Activated CD8-positive, alpha-beta T cell treated with anti-CD3 and anti-CD28 coated beads for 36 hours (primary cell): Measurements from ENCODE around the gene NECAB2. TPM values are rescaled to one million over a fixed set of nuclear protein-coding genes. Genes with fewer than 3 reads are reported as not detected.

ENCODE experiments used
- ATAC-seq: fragments of 200-7000 bp; cut with Tn5 transposase; one replicate; pipeline ENCODE4 v1.10.0; 2021; ENCODE audit warnings: mild to moderate bottlenecking, moderate library complexity
- CTCF ChIA-PET: fragments of 350-600 bp; sonication (Branson Sonifier 250); formaldehyde crosslinking; loops from one replicate; lab custom pipeline; 2021; ENCODE audit warnings: antibody characterized with exemption; lab: Charles Lee
- POLR2A ChIA-PET: fragments of 350-600 bp; sonication (Branson Sonifier 250); formaldehyde crosslinking; loops from one replicate; lab custom pipeline; 2021; ENCODE audit warnings: antibody characterized with exemption; lab: Charles Lee
- DNase-seq: peaks from one replicate; pipeline ENCODE4 v3.0.0-alpha.2; 2020
- H3K27ac Mint-ChIP-seq: one replicate; pipeline ENCODE4 v1.8.0; 2021; ENCODE audit warnings: mild to moderate bottlenecking, mixed read lengths
- H3K27me3 Mint-ChIP-seq: one replicate; pipeline ENCODE4 v1.8.0; 2021; ENCODE audit warnings: mixed read lengths
- H3K36me3 Mint-ChIP-seq: one replicate; pipeline ENCODE4 v1.8.0; 2021; ENCODE audit warnings: low read depth, mixed read lengths
- H3K4me1 Mint-ChIP-seq: one replicate; pipeline ENCODE4 v1.8.0; 2021; ENCODE audit warnings: low read depth, mixed read lengths
- H3K4me3 Mint-ChIP-seq: one replicate; pipeline ENCODE4 v1.8.0; 2021; ENCODE audit warnings: mild to moderate bottlenecking, moderate library complexity, mixed read lengths
- H3K9me3 Mint-ChIP-seq: one replicate; pipeline ENCODE4 v1.8.0; 2021; ENCODE audit warnings: mixed read lengths
- CTCF ChIP-seq: fragments of 200-600 bp; IDR thresholded peaks from one replicate; pipeline ENCODE4 v1.8.0; 2022; ENCODE audit warnings: antibody characterized with exemption, mild to moderate bottlenecking
- intact Hi-C: fragments of 100-400 bp; cut with micrococcal nuclease; formaldehyde crosslinking; loops from one replicate; pipeline ENCODE4 v1.10.0; 2022
- total RNA-seq, 2 experiments: library from RNA; stranded (reverse); gene quantifications; one replicate each; pipeline ENCODE4 v1.2.3, GENCODE V29; 2021

Gene NECAB2
- total RNA-seq, 2 experiments from 2014 or later, result not detected

- H3K4me3 Mint-ChIP-seq, result no peak overlapping the region
- ATAC-seq (no peak), DNase-seq (no peak)
- H3K9me3 Mint-ChIP-seq, result no peaks in the 10 kb centered on the region
- ChIA-PET POLR2A (no interaction called here), CTCF (interaction anchor here (1.0 to 2.3 kb wide), 3 partner anchors 20 to 92 kb away, joined by 3 to 10 read pairs (median 7); no protein-coding TSS in a partner anchor)
- no peak for TF ChIP-seq CTCF
- H3K27ac Mint-ChIP-seq, result no peak overlapping the region
- peaks cover 3% of the 10 kb centered on the region for H3K4me1 Mint-ChIP-seq
- H3K36me3 Mint-ChIP-seq, result no peaks in the 10 kb centered on the region
- peaks cover 21% of the 10 kb centered on the region for H3K27me3 Mint-ChIP-seq
- intact Hi-C loops, result no loop called here
Measured at GRCh38 chr16:84045818-84046470, 77.9 kb downstream of the NECAB2 start.

GRCh38 chr16:84047206-84047605 is 79.2 kb downstream of the NECAB2 start:
- no peak overlapping the region for H3K4me3 Mint-ChIP-seq
- DNase-seq, result no peak
- H3K27me3 Mint-ChIP-seq, result peaks cover 17% of the 10 kb centered on the region
- CTCF ChIA-PET, result interaction anchor here (1.9 kb wide), 1 partner anchor 19 kb away, joined by 7 read pairs; no protein-coding TSS in a partner anchor
- ATAC-seq, result no peak
- H3K27ac Mint-ChIP-seq, result no peak overlapping the region
- POLR2A ChIA-PET, result no interaction called here
- TF ChIP-seq CTCF, result no peak
- intact Hi-C loops, result no loop called here
- no peaks in the 10 kb centered on the region for H3K9me3 Mint-ChIP-seq
- H3K4me1 Mint-ChIP-seq, result peaks cover 3% of the 10 kb centered on the region
- peaks cover 2% of the 10 kb centered on the region for H3K36me3 Mint-ChIP-seq

- no peak for TF ChIP-seq CTCF
- Mint-ChIP-seq H3K4me1 (peaks cover 3% of the 10 kb centered on the region), H3K9me3 (no peaks in the 10 kb centered on the region), H3K27me3 (peaks cover 13% of the 10 kb centered on the region), H3K4me3 (no peak overlapping the region), H3K27ac (no peak overlapping the region), H3K36me3 (peaks cover 6% of the 10 kb centered on the region)
- CTCF ChIA-PET, result no interaction called here
- POLR2A ChIA-PET, result no interaction called here
- ATAC-seq (no peak), DNase-seq (no peak)
- intact Hi-C loops, result no loop called here
Measured at GRCh38 chr16:84047626-84048025, 79.6 kb downstream of the NECAB2 start.

- ChIA-PET POLR2A (no interaction called here), CTCF (no interaction called here)
- Mint-ChIP-seq H3K27me3 (peaks cover 12% of the 10 kb centered on the region), H3K4me3 (no peak overlapping the region), H3K4me1 (peaks cover 3% of the 10 kb centered on the region), H3K36me3 (peaks cover 9% of the 10 kb centered on the region), H3K27ac (no peak overlapping the region), H3K9me3 (no peaks in the 10 kb centered on the region)
- ATAC-seq (no peak), DNase-seq (peak; percentile 11)
- TF ChIP-seq CTCF, result no peak
- intact Hi-C loops, result no loop called here
Measured at GRCh38 chr16:84048270-84048669, 80.2 kb downstream of the NECAB2 start.

GRCh38 chr16:84048871-84049270 is 80.8 kb downstream of the NECAB2 start:
- Mint-ChIP-seq H3K4me3 (no peak overlapping the region), H3K4me1 (no peaks in the 10 kb centered on the region), H3K36me3 (peaks cover 12% of the 10 kb centered on the region), H3K27ac (no peak overlapping the region), H3K27me3 (peaks cover 6% of the 10 kb centered on the region), H3K9me3 (no peaks in the 10 kb centered on the region)
- intact Hi-C loops, result no loop called here
- ChIA-PET CTCF (no interaction called here), POLR2A (no interaction called here)
- ATAC-seq (no peak), DNase-seq (no peak)
- TF ChIP-seq CTCF, result no peak
